Stimulated activated CD8-positive, alpha-beta memory T cell treated with anti-CD3 and anti-CD28 coated beads, Interleukin-4, amount 100 ng/mL, for 4 hours (primary cell): ENCODE data around the gene TTC7B.

Experiments used
- DNase-seq, 2 donors: peaks; one replicate each; pipeline ENCODE4 v3.0.0-alpha.2; 2020; ENCODE audit warnings: low read depth in 2 of 2, low spot score in 1 of 2

TTC7B gene

GRCh38 chr14:90714811-90715210 is 101.4 kb downstream of the TTC7B start:
- no peak for DNase-seq

GRCh38 chr14:90704738-90705392 is 111.4 kb downstream of the TTC7B start:
- DNase-seq, result no peak

GRCh38 chr14:90703841-90704737 is 112.1 kb downstream of the TTC7B start:
- DNase-seq, result no peak

- DNase-seq, result no peak
Measured at GRCh38 chr14:90700933-90701776, 115.1 kb downstream of the TTC7B start.

- DNase-seq, result no peak
Measured at GRCh38 chr14:90699016-90699415, 117.2 kb downstream of the TTC7B start.

GRCh38 chr14:90698379-90698869 is 117.8 kb downstream of the TTC7B start:
- DNase-seq, result no peak

- DNase-seq, result peak; percentile 53 to 60
Measured at GRCh38 chr14:90697577-90698206, 118.5 kb downstream of the TTC7B start.

- DNase-seq, result no peak
Measured at GRCh38 chr14:90697132-90697531, 119.1 kb downstream of the TTC7B start.

- no peak for DNase-seq
Measured at GRCh38 chr14:90696720-90697119, 119.5 kb downstream of the TTC7B start.

- DNase-seq, result no peak
Measured at GRCh38 chr14:90695997-90696660, 120.1 kb downstream of the TTC7B start.

- no peak for DNase-seq
Measured at GRCh38 chr14:90693413-90693812, 122.8 kb downstream of the TTC7B start.

GRCh38 chr14:90692826-90693225 is 123.4 kb downstream of the TTC7B start:
- no peak for DNase-seq

GRCh38 chr14:90692061-90692460 is 124.2 kb downstream of the TTC7B start:
- no peak for DNase-seq

GRCh38 chr14:90691627-90692026 is 124.6 kb downstream of the TTC7B start:
- no peak for DNase-seq

GRCh38 chr14:90687680-90688079 is 128.6 kb downstream of the TTC7B start:
- DNase-seq, result no peak

GRCh38 chr14:90682615-90683014 is 133.6 kb downstream of the TTC7B start:
- no peak for DNase-seq

GRCh38 chr14:90681929-90682328 is 134.3 kb downstream of the TTC7B start:
- no peak for DNase-seq

- no peak for DNase-seq
Measured at GRCh38 chr14:90678846-90679362, 137.3 kb downstream of the TTC7B start.

GRCh38 chr14:90678420-90678819 is 137.8 kb downstream of the TTC7B start:
- DNase-seq, result no peak

- DNase-seq, result no peak
Measured at GRCh38 chr14:90677484-90678050, 138.7 kb downstream of the TTC7B start.
